Liver (tissue), 3 donors: ENCODE measurements around the gene KCNN3.

Experiments
- CTCF ChIP-seq: fragments of 150-350 bp; IDR thresholded peaks from 2 replicates; pipeline ENCODE4 v1.5.1; 2017; ENCODE audit warnings: improper control_type of control experiment, low read depth, low read length; ENCODE audit not compliant: missing input control
- FOXA1 ChIP-seq: IDR thresholded peaks from 2 replicates; pipeline ENCODE4 v1.6.1; 2016; ENCODE audit warnings: antibody characterized with exemption
- JUND ChIP-seq, 2 donors: IDR thresholded peaks; 2 replicates each; pipeline ENCODE4 v1.6.1; 2016; ENCODE audit warnings: antibody characterized with exemption in 2 of 2
- YY1 ChIP-seq: IDR thresholded peaks from 2 replicates; pipeline ENCODE4 v1.6.1; 2016; ENCODE audit warnings: antibody characterized with exemption, mild to moderate bottlenecking
- TF ChIP-seq, protein P1 (sequence below): IDR thresholded peaks from 2 replicates; pipeline ENCODE4 v1.6.1; 2016; ENCODE audit warnings: antibody characterized with exemption, mild to moderate bottlenecking
- donor health status: healthy.
- donor health status: healthy.

- TF ChIP-seq JUND (IDR thresholded peaks at IDR 0.05) (no peak), CTCF (no peak), YY1 (no peak), FOXA1 (no peak)
- TF ChIP-seq, protein P1, sequence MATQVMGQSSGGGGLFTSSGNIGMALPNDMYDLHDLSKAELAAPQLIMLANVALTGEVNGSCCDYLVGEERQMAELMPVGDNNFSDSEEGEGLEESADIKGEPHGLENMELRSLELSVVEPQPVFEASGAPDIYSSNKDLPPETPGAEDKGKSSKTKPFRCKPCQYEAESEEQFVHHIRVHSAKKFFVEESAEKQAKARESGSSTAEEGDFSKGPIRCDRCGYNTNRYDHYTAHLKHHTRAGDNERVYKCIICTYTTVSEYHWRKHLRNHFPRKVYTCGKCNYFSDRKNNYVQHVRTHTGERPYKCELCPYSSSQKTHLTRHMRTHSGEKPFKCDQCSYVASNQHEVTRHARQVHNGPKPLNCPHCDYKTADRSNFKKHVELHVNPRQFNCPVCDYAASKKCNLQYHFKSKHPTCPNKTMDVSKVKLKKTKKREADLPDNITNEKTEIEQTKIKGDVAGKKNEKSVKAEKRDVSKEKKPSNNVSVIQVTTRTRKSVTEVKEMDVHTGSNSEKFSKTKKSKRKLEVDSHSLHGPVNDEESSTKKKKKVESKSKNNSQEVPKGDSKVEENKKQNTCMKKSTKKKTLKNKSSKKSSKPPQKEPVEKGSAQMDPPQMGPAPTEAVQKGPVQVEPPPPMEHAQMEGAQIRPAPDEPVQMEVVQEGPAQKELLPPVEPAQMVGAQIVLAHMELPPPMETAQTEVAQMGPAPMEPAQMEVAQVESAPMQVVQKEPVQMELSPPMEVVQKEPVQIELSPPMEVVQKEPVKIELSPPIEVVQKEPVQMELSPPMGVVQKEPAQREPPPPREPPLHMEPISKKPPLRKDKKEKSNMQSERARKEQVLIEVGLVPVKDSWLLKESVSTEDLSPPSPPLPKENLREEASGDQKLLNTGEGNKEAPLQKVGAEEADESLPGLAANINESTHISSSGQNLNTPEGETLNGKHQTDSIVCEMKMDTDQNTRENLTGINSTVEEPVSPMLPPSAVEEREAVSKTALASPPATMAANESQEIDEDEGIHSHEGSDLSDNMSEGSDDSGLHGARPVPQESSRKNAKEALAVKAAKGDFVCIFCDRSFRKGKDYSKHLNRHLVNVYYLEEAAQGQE: no peak
Measured at GRCh38 chr1:154837034-154837671, 32.9 kb downstream of the KCNN3 start.
